Fibroblast of gingiva (primary cell): ENCODE measurements around the gene TAS2R40.
"Not testable (repeated sequence)": the region's sequence is repeated elsewhere in the genome, so short reads cannot be mapped to it uniquely, and the experiment has no call there.

Experiments used
- DNase-seq: peaks from one replicate; pipeline ENCODE4 v3.0.0-alpha.2; 2011; ENCODE audit warnings: low read depth

Gene TAS2R40

GRCh38 chr7:143250822-143251221, 29.0 kb downstream of the TAS2R40 start:
- DNase-seq: no peak

DNA sequence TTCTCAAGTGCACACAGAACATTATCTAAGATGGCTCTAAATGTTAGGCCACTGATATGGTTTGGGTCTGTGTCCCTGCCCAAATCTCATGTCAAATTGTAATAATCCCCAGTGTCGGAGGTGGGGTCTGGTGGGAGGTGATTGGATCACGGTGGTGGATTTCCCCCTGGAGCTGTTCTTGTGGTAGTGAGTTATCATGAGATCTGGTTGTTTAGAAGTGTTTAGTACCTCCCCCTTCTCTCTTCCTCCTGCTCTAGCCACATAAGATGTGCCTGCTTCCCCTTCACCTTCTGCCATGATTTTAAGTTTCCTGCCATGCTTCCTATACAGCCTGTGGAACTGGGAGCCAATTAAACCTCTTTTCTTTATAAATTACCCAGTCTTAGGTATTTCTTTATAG, 30.2 kb downstream of the TAS2R40 start:
- no peak for DNase-seq

DNA sequence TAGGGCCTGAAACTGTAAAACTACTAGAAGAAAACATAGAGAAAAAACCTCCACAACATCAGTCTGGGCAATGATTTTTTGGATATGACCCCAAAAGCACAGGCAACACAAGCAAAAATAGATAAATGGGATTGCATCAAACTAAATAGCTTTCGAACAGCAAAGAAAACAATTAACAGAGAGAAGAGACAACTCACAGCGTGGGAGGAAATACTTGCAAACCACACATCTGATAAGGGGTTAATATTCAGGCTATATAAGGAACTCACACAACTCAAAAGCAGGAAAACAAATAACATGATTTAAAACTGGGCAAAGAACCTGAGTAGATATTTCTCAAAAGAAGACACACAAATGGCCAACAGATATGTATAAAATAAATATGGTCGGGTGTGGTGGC, 33.7 kb downstream of the TAS2R40 start:
- no peak for DNase-seq

DNA sequence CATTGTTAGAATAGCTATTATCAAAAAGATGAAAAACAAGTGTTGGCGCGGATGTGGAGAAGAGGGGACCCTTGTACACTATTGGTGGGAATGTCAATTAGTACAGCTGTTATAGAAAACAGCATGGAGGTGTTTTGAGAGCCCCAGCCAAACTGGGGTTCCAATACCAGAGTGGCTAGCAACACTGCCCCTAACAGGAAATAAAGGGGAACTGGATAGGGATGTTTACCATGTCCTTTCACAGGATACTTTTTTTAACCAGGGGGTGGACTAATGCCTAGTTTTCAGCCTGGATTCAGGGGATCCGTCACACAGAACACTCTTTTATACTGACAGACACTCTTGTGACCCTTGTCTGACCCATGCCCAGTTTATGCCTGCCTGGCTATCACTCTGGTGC, 34.5 kb downstream of the TAS2R40 start:
- no peak for DNase-seq

DNA sequence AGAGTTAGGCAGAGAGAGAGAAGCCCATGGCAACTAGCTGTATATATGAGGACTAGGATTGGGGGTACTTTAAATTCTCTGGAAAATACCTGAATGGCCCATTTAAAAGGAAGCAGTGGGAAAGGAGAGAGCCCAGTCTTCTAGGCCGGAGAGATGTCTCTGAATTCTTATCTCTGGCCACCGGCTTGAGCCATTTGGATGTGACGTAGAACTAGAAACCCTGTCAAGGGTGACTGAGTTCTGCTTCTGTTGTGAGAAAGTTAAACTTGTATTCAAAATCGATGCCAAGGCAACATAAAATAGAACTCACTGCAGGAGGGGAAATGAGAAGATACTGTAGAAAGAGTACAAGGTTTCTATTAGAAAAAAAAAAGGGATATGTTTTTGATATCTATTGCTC, 35.1 kb downstream of the TAS2R40 start:
- no peak for DNase-seq

GRCh38 chr7:143257501-143257900, 35.7 kb downstream of the TAS2R40 start:
- DNase-seq: no peak

DNA sequence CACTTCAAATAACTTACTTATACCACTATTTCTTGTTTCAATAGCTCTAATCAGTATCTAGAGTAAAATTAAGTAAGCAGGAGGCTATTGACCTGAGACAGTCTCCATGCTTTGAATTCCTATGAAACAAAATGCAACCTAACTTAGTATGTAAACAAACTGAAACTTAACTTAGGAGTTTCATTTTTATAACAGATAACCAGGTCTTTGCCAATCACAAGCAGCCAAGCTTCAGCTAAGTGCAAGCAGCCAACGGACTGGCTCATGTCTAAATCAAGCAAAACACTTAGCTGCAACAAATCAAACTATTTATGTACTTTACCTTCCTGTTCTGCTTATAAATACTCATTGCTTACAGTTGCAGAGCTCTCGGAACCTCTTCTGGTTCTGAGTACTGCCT, 37.0 kb downstream of the TAS2R40 start:
- no peak for DNase-seq

DNA sequence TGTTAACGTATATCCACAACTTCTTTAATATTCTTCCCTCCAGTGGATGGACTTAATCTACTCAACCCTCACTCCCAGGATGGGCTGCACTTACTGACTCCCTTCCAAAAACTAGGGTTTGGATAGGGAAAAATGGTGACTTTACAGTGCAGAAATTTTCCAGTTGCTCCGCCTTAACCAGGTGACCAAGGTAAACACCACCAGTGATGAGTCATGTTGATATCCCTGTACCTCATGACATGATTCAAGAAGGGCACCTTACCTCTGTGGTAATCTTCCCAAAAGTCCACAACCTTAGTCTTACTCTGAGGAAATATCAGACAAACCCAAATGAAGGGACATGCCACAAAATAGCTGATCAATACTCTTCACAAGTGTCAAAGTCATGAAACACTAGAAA, 37.9 kb downstream of the TAS2R40 start:
- no peak for DNase-seq

- no peak for DNase-seq
These were observed 40.1 kb downstream of the TAS2R40 start for GRCh38 chr7:143261901-143262300.

DNA sequence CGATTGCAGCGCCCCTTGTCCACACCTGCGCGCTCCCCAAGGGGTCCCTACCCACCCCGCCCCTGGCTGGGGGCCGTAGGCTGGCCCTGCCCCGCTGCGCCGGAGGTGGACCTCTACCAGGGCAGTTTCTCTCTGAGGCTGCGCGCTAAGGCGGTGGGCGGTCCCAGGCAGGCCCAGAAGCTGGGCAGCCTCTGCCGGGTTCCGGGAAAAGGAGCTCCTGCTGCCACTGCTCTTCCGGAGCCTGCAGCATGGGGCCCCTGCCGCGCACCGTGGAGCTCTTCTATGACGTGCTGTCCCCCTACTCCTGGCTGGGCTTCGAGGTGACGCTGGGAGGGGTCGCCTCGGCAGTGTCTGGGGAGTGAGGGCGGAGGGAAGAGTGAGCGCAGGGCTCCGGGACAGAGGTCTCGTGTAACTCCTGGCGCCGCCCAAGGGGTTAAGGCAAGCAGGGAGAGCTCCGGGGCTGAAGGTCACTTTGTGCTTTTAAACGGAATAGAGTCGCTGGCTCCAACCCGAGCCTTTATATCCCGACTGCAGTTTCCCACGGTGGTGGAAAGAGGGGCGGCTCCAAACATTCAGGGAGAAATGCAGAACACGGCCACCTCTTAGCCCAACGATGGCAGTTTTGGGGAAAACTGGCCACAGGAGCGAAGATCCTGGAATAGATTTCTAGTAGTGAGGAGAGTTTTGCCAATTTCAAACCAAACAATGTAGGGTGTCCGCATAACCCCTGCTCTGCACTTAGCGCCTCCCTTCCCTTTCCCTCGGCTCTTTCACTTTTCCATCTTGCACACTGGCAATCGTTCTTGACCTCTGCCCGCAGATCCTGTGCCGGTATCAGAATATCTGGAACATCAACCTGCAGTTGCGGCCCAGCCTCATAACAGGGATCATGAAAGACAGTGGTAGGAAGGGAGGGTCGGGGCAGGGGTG, 41.7 kb downstream of the TAS2R40 start, which contains the start of gene GSTK1:
Gene GSTK1 (plus strand): TSS at position 176 of the 930 bp plus-strand sequence. CDS start 73 bp downstream, at position 249.
- peak; percentile 65 for DNase-seq

DNA sequence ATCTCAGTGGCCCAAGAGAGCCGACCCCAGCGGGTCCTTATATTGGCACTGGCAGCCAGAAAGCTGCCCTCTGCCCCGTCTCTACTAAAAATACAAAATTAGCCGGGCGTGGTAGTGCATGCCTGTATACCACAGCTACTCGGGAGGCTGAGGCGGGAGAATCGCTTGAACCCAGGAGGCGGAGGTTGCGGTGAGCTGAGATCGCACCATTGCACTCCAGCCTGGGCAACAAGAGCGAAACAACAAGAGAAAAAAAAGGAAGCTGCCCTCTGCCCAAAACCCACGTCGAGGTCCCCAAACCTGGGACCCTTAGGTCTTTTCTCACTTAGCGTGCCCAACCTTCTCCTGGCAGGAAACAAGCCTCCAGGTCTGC, 42.3 kb downstream of the TAS2R40 start:
- DNase-seq: not testable (repeated sequence)

DNA sequence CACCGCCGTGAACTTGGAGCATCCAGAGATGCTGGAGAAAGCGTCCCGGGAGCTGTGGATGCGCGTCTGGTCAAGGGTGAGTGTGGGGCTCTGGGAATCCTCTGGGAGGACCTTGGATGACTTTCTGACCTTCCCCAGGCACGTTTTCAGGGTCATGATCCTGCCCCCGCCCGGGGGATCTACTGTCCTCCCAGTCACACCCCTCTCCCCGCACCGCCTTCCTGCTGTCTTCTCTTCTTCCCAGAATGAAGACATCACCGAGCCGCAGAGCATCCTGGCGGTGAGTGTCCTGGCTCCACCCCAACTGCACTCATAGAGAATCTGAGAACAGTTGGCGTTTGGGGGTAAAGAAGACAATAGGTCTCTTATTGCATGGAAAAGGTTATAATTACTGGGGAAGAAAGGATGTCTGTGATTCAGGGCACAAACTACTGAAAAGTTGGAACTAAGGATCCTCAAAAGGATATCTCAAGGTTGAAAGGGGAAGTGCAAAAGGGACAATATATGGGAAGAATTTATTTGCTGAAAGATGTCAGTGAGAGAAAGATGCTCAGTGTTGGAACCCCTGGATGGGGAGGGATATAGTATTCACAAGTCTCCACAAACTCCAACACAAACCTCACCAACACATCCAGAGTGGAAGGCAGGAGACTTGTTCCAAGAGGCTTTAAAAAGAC, 43.3 kb downstream of the TAS2R40 start:
- no peak for DNase-seq

DNA sequence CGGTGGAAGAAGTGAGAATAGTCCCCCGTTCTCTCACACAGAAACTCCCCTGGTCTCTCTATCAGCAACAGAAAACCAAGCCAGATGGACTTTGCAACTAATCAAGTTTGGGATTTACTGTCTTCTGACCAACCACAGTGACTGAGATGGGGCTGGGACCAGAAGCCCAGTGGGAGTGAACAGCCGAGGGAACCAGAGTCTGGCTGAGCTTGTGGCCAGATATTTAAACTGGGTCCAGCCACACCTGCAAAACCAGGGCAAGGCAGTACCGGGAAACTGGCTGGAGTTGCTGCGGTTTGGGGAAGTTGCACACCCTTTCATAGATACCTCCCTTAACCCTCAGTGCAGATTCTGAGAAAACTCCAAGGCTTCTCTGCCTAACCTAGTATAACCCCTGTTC, 47.4 kb downstream of the TAS2R40 start:
- no peak for DNase-seq

- DNase-seq: no peak
These were observed 49.4 kb downstream of the TAS2R40 start for GRCh38 chr7:143271240-143271639.
